OCI-LY3 (cell line): ENCODE data around the gene LRFN2.

Source experiments
- EZH2phosphoT487 ChIP-seq: fragments of 200-600 bp; shearing (Covaris generic); IDR thresholded peaks from 2 replicates; pipeline ENCODE4 v1.6.1; 2018; ENCODE audit warnings: antibody characterized with exemption, mixed run types, low read depth
- TF ChIP-seq, protein P1 (sequence below): fragments of 200-600, 300-600 bp; sonication (generic); IDR thresholded peaks from 2 replicates; pipeline ENCODE4 v1.5.1; 2014; ENCODE audit warnings: antibody characterized with exemption, low read length, low read depth

GRCh38 chr6:40538556-40538955 is 48.6 kb downstream of the LRFN2 start:
- TF ChIP-seq, protein P1, sequence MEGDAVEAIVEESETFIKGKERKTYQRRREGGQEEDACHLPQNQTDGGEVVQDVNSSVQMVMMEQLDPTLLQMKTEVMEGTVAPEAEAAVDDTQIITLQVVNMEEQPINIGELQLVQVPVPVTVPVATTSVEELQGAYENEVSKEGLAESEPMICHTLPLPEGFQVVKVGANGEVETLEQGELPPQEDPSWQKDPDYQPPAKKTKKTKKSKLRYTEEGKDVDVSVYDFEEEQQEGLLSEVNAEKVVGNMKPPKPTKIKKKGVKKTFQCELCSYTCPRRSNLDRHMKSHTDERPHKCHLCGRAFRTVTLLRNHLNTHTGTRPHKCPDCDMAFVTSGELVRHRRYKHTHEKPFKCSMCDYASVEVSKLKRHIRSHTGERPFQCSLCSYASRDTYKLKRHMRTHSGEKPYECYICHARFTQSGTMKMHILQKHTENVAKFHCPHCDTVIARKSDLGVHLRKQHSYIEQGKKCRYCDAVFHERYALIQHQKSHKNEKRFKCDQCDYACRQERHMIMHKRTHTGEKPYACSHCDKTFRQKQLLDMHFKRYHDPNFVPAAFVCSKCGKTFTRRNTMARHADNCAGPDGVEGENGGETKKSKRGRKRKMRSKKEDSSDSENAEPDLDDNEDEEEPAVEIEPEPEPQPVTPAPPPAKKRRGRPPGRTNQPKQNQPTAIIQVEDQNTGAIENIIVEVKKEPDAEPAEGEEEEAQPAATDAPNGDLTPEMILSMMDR: no peak
- TF ChIP-seq EZH2phosphoT487: no peak
